Upper lobe of left lung (tissue), 4 donors: ENCODE data around the gene HLA-G.

Source experiments
- POLR2A ChIP-seq, 4 donors: fragments of 450-650 bp; IDR thresholded peaks; one replicate each; pipeline ENCODE4 v1.5.1; 2016 to 2017; ENCODE audit warnings: antibody characterized with exemption in 4 of 4, mild to moderate bottlenecking in 2 of 4
- POLR2AphosphoS5 ChIP-seq, 2 donors: sonication (generic); formaldehyde crosslinking; IDR thresholded peaks; one replicate each; pipeline ENCODE4 v1.5.1; 2017; ENCODE audit warnings: antibody characterized with exemption in 2 of 2
- TF ChIP-seq, protein P1 (sequence below), 6 experiments: fragments of 450-650 bp in 4 of 6; fragments of 200-600 bp in 2 of 6; sonication (generic) in 2 of 6; IDR thresholded peaks; one replicate each; pipeline ENCODE4 v1.5.1; 2016 to 2019; ENCODE audit warnings: antibody characterized with exemption in 6 of 6

DNA sequence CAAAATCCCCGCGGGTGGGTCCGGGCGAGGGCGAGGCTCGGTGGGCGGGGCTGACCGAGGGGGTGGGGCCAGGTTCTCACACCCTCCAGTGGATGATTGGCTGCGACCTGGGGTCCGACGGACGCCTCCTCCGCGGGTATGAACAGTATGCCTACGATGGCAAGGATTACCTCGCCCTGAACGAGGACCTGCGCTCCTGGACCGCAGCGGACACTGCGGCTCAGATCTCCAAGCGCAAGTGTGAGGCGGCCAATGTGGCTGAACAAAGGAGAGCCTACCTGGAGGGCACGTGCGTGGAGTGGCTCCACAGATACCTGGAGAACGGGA is 809 bp downstream of the HLA-G start:
- TF ChIP-seq, protein P1, sequence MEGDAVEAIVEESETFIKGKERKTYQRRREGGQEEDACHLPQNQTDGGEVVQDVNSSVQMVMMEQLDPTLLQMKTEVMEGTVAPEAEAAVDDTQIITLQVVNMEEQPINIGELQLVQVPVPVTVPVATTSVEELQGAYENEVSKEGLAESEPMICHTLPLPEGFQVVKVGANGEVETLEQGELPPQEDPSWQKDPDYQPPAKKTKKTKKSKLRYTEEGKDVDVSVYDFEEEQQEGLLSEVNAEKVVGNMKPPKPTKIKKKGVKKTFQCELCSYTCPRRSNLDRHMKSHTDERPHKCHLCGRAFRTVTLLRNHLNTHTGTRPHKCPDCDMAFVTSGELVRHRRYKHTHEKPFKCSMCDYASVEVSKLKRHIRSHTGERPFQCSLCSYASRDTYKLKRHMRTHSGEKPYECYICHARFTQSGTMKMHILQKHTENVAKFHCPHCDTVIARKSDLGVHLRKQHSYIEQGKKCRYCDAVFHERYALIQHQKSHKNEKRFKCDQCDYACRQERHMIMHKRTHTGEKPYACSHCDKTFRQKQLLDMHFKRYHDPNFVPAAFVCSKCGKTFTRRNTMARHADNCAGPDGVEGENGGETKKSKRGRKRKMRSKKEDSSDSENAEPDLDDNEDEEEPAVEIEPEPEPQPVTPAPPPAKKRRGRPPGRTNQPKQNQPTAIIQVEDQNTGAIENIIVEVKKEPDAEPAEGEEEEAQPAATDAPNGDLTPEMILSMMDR (IDR thresholded peaks at IDR 0.05): no peak
- TF ChIP-seq POLR2A (IDR thresholded peaks at IDR 0.05): no peak
- TF ChIP-seq POLR2AphosphoS5 (IDR thresholded peaks at IDR 0.05): no peak
